ENCODE data around the gene PCNX2.

DNA sequence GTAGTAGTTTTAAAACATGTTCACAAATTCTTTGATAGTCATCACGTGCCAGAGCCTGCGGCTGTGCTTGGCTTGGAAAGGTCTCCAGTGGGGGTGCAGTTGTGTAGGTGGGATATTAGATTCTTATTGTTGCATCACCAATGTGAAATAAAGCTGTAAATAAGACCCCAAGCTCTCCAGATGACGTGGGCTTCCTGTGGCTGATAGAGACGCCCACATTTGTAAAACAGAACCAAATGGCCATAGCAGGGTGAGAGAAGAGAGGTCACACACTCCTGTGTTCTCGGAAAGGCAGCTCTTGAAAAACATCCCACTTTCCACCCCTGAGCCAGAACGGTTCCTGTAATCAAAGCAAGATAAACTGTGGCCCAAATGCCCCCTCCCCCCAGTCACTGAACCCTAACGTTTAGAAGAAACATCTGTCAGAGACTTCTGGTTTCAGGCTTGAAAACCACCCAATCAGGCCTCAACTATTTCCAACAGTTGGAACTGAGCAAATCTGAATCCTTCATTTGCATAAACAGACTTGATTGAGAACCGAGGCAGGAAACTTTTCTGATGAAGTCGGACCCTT, 351.8 kb downstream of the PCNX2 start:
- TF ChIP-seq, protein P1, sequence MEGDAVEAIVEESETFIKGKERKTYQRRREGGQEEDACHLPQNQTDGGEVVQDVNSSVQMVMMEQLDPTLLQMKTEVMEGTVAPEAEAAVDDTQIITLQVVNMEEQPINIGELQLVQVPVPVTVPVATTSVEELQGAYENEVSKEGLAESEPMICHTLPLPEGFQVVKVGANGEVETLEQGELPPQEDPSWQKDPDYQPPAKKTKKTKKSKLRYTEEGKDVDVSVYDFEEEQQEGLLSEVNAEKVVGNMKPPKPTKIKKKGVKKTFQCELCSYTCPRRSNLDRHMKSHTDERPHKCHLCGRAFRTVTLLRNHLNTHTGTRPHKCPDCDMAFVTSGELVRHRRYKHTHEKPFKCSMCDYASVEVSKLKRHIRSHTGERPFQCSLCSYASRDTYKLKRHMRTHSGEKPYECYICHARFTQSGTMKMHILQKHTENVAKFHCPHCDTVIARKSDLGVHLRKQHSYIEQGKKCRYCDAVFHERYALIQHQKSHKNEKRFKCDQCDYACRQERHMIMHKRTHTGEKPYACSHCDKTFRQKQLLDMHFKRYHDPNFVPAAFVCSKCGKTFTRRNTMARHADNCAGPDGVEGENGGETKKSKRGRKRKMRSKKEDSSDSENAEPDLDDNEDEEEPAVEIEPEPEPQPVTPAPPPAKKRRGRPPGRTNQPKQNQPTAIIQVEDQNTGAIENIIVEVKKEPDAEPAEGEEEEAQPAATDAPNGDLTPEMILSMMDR (IDR thresholded peaks at IDR 0.05) = no peak
- TF ChIP-seq EP300 (IDR thresholded peaks at IDR 0.05) = no peak
- no peak for TF ChIP-seq POLR2AphosphoS5 (IDR thresholded peaks at IDR 0.05)
- no peak for TF ChIP-seq POLR2A (IDR thresholded peaks at IDR 0.05)

Data from stomach (tissue), 4 donors.